GM23248 (cell line): Measurements from ENCODE around the gene ELAC2. TPM values are rescaled to one million over a fixed set of nuclear protein-coding genes. Genes with fewer than 3 reads are reported as not detected.

Experiments
- DNase-seq: peaks from one replicate; pipeline ENCODE4 v3.0.0-alpha.2; 2015
- H2AFZ ChIP-seq: fragments of 200-600 bp; sonication (generic); 2 replicates; pipeline ENCODE4 v1.6.1; 2016; ENCODE audit warnings: antibody characterized with exemption
- H3F3A ChIP-seq: fragments of 200-600 bp; sonication (generic); 2 replicates; pipeline ENCODE4 v1.6.1; 2016; ENCODE audit warnings: mild to moderate bottlenecking, antibody characterized with exemption, mixed run types; ENCODE audit not compliant: insufficient read depth
- H3K27ac ChIP-seq: fragments of 200-600 bp; sonication (generic); 2 replicates; pipeline ENCODE4 v1.5.1; 2016; ENCODE audit warnings: mild to moderate bottlenecking
- H3K27me3 ChIP-seq: fragments of 200-600 bp; sonication (generic); replicated peaks from 2 replicates; pipeline ENCODE4 v1.6.1; 2016; ENCODE audit warnings: mild to moderate bottlenecking; ENCODE audit not compliant: insufficient read depth
- H3K36me3 ChIP-seq: fragments of 200-600 bp; sonication (generic); 2 replicates; pipeline ENCODE4 v1.6.1; 2016; ENCODE audit warnings: low read depth, mild to moderate bottlenecking
- H3K4me1 ChIP-seq: fragments of 200-600 bp; sonication (generic); 2 replicates; pipeline ENCODE4 v1.6.1; 2016; ENCODE audit warnings: mild to moderate bottlenecking; ENCODE audit not compliant: insufficient read depth
- H3K4me2 ChIP-seq: fragments of 200-600 bp; sonication (generic); one replicate; pipeline ENCODE4 v1.6.1; 2016; ENCODE audit warnings: mild to moderate bottlenecking; ENCODE audit not compliant: unreplicated experiment
- H3K4me3 ChIP-seq: fragments of 200-600 bp; sonication (generic); 2 replicates; pipeline ENCODE4 v1.5.1; 2016; ENCODE audit warnings: mild to moderate bottlenecking
- H3K79me2 ChIP-seq: fragments of 200-600 bp; sonication (generic); 2 replicates; pipeline ENCODE4 v1.6.1; 2016; ENCODE audit warnings: mild to moderate bottlenecking; ENCODE audit not compliant: insufficient read depth
- H3K9ac ChIP-seq: fragments of 200-600 bp; sonication (generic); 2 replicates; pipeline ENCODE4 v1.6.1; 2016; ENCODE audit warnings: mild to moderate bottlenecking
- H3K9me2 ChIP-seq: fragments of 200-600 bp; sonication (generic); 2 replicates; pipeline ENCODE4 v1.6.1; 2016; ENCODE audit warnings: mixed run types, mild to moderate bottlenecking, moderate library complexity; ENCODE audit not compliant: insufficient read depth
- H3K9me3 ChIP-seq: fragments of 200-600 bp; sonication (generic); one replicate; pipeline ENCODE4 v1.6.1; 2017; ENCODE audit warnings: low read depth
- H4K20me1 ChIP-seq: fragments of 200-600 bp; sonication (generic); 2 replicates; pipeline ENCODE4 v1.6.0; 2016; ENCODE audit not compliant: insufficient read depth
- EZH2 ChIP-seq: fragments of 200-600 bp; sonication (generic); IDR thresholded peaks from 2 replicates; pipeline ENCODE4 v1.6.1; 2018; ENCODE audit warnings: antibody characterized with exemption, mild to moderate bottlenecking; ENCODE audit not compliant: insufficient read depth, poor library complexity, severe bottlenecking
- EZH2phosphoT487 ChIP-seq: fragments of 200-600 bp; sonication (generic); IDR thresholded peaks from 2 replicates; pipeline ENCODE4 v1.6.1; 2018; ENCODE audit warnings: antibody characterized with exemption, moderate library complexity, mild to moderate bottlenecking, low read depth; ENCODE audit not compliant: insufficient read depth
- WGBS, 2 experiments: methylation state at CpG; one replicate each; pipeline ENCODE4 v1.1.6; 2015 to 2017; ENCODE audit warnings: low lambda C conversion rate in 2 of 2, low coverage in 1 of 2; ENCODE audit errors: missing lambda C conversion rate in 2 of 2; 5-methylcytosine and 5-hydroxymethylcytosine counted together
- in situ Hi-C: fragments of 300-500 bp; cut with MboI; formaldehyde crosslinking; loops from 2 replicates; pipeline ENCODE4 v1.15.0; 2020
- polyA plus RNA-seq: library from polyadenylated mRNA; unstranded; fragments of >200 nt; fragmentation: Nextera tagmentation; extraction: Ambion mirVana; gene quantifications from 2 replicates; pipeline ENCODE4 v1.2.1, GENCODE V29; 2016
- total RNA-seq: library from RNA; depleted of rRNA; stranded (reverse); fragments of >200 nt; shearing (Covaris generic); gene quantifications from 2 replicates; pipeline ENCODE4 v1.2.3, GENCODE V29; 2014

The ELAC2 gene
- total and polyA plus RNA-seq, 2 experiments from 2014 or later: 42.2 to 66.5 TPM

GRCh38 chr17:13030459-13031300, 12.9 kb upstream of the ELAC2 start:
- peak overlapping the region; percentile 57 for H2AFZ ChIP-seq

GRCh38 chr17:13030056-13030455, 12.2 kb upstream of the ELAC2 start:
- H3F3A ChIP-seq: no peaks in the 10 kb centered on the region
- no peak for DNase-seq
- H3K79me2 ChIP-seq: no peaks in the 10 kb centered on the region
- no peaks in the 10 kb centered on the region for H3K9me3 ChIP-seq
- H3K27ac ChIP-seq: no peak overlapping the region
- TF ChIP-seq EZH2phosphoT487 (no peak), EZH2 (no peak)
- no peak overlapping the region for H2AFZ ChIP-seq
- H3K9me2 ChIP-seq: no peaks in the 10 kb centered on the region
- in situ Hi-C loops: loop anchor here (25.0 kb wide), 2 partner anchors 557 to 1907 kb away; no protein-coding TSS in a partner anchor
- H3K4me3 ChIP-seq: no peak overlapping the region
- no peak overlapping the region for H3K4me2 ChIP-seq
- H3K36me3 ChIP-seq: no peaks in the 10 kb centered on the region
- WGBS, 2 experiments: 75 to 84% methylated on average over 1 of the region's 1 CpG
- no peak overlapping the region for H3K9ac ChIP-seq
- no peaks in the 10 kb centered on the region for H3K4me1 ChIP-seq
- no peaks in the 10 kb centered on the region for H4K20me1 ChIP-seq
- no peaks in the 10 kb centered on the region for H3K27me3 ChIP-seq

More at GRCh38 chr17:13030459-13031300, 12.9 kb upstream of the ELAC2 start:
- Histone ChIP-seq H3K79me2 (no peaks in the 10 kb centered on the region), H4K20me1 (no peaks in the 10 kb centered on the region), H3F3A (no peaks in the 10 kb centered on the region), H3K27ac (no peak overlapping the region), H3K4me3 (no peak overlapping the region), H3K36me3 (no peaks in the 10 kb centered on the region), H3K9me3 (no peaks in the 10 kb centered on the region), H3K4me2 (no peak overlapping the region), H3K27me3 (no peaks in the 10 kb centered on the region), H3K4me1 (no peaks in the 10 kb centered on the region), H3K9ac (no peak overlapping the region), H3K9me2 (no peaks in the 10 kb centered on the region)
- in situ Hi-C loops: loop anchor here (25.0 kb wide), 2 partner anchors 557 to 1907 kb away; no protein-coding TSS in a partner anchor
- no peak for TF ChIP-seq EZH2phosphoT487
- WGBS, 2 experiments: 36 to 43% methylated on average over 11 of the region's 11 CpGs
- DNase-seq: peak; percentile 67

GRCh38 chr17:13029340-13029739, 11.5 kb upstream of the ELAC2 start:
- H3K79me2 ChIP-seq: no peaks in the 10 kb centered on the region
- H3K4me3 ChIP-seq: no peak overlapping the region

GRCh38 chr17:13027246-13027645, 9.4 kb upstream of the ELAC2 start:
- Histone ChIP-seq H3K36me3 (no peaks in the 10 kb centered on the region), H3K4me2 (no peak overlapping the region), H3K4me1 (no peaks in the 10 kb centered on the region), H3K79me2 (no peaks in the 10 kb centered on the region), H4K20me1 (no peaks in the 10 kb centered on the region), H3F3A (no peaks in the 10 kb centered on the region), H3K9me2 (no peaks in the 10 kb centered on the region), H3K9me3 (no peaks in the 10 kb centered on the region), H3K27ac (no peak overlapping the region), H2AFZ (no peak overlapping the region), H3K4me3 (no peak overlapping the region), H3K27me3 (no peaks in the 10 kb centered on the region), H3K9ac (no peak overlapping the region)
- in situ Hi-C loops: loop anchor here (25.0 kb wide), 2 partner anchors 560 to 1910 kb away; no protein-coding TSS in a partner anchor
- TF ChIP-seq EZH2phosphoT487: no peak
- TF ChIP-seq EZH2: no peak
- 37 to 38% methylated on average over 5 of the region's 5 CpGs for WGBS, 2 experiments
- DNase-seq: peak; percentile 61

More at GRCh38 chr17:13029340-13029739, 11.5 kb upstream of the ELAC2 start:
- Histone ChIP-seq H4K20me1 (no peaks in the 10 kb centered on the region), H3K9me2 (no peaks in the 10 kb centered on the region), H3K9ac (no peak overlapping the region), H3K27me3 (no peaks in the 10 kb centered on the region), H3K4me1 (no peaks in the 10 kb centered on the region), H3K36me3 (no peaks in the 10 kb centered on the region), H2AFZ (no peak overlapping the region), H3F3A (no peaks in the 10 kb centered on the region), H3K27ac (no peak overlapping the region), H3K4me2 (no peak overlapping the region), H3K9me3 (no peaks in the 10 kb centered on the region)
- 76 to 82% methylated on average over 2 of the region's 2 CpGs for WGBS, 2 experiments
- TF ChIP-seq EZH2 (no peak), EZH2phosphoT487 (no peak)
- in situ Hi-C loops: loop anchor here (25.0 kb wide), 2 partner anchors 558 to 1908 kb away; no protein-coding TSS in a partner anchor
- DNase-seq: no peak
